Measurements from ENCODE around the gene MLIP.

MLIP gene

DNA sequence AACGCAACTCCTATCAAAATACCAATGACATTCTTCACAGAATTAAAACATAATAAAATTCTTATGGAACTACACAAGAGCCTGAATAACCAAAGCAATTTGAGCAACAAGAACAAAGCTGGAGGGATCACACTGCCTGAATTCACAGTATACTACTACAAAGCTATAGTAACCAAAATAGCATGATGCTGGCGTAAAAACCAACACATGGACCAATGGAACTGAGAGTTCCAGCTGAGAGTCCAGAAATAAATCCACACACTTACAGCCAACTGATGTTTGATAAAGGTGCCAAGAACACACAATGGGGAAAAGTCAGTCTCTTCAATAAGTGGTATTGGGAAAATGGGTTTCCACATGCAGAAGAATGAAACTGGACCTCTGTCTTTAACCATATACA lies 6.9 kb downstream of the MLIP start:
- TF ChIP-seq GABPA (IDR thresholded peaks at IDR 0.05; ENCODE audit: low read depth) (no peak), SPI1 (IDR thresholded peaks at IDR 0.05; ENCODE audit: borderline replicate concordance, low read depth) (no peak), POLR2AphosphoS5 (IDR thresholded peaks at IDR 0.05; ENCODE audit: low read depth) (no peak)
- TF ChIP-seq, protein P1, sequence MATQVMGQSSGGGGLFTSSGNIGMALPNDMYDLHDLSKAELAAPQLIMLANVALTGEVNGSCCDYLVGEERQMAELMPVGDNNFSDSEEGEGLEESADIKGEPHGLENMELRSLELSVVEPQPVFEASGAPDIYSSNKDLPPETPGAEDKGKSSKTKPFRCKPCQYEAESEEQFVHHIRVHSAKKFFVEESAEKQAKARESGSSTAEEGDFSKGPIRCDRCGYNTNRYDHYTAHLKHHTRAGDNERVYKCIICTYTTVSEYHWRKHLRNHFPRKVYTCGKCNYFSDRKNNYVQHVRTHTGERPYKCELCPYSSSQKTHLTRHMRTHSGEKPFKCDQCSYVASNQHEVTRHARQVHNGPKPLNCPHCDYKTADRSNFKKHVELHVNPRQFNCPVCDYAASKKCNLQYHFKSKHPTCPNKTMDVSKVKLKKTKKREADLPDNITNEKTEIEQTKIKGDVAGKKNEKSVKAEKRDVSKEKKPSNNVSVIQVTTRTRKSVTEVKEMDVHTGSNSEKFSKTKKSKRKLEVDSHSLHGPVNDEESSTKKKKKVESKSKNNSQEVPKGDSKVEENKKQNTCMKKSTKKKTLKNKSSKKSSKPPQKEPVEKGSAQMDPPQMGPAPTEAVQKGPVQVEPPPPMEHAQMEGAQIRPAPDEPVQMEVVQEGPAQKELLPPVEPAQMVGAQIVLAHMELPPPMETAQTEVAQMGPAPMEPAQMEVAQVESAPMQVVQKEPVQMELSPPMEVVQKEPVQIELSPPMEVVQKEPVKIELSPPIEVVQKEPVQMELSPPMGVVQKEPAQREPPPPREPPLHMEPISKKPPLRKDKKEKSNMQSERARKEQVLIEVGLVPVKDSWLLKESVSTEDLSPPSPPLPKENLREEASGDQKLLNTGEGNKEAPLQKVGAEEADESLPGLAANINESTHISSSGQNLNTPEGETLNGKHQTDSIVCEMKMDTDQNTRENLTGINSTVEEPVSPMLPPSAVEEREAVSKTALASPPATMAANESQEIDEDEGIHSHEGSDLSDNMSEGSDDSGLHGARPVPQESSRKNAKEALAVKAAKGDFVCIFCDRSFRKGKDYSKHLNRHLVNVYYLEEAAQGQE (IDR thresholded peaks at IDR 0.05; ENCODE audit: insufficient replicate concordance, low read depth) = no peak
- TF ChIP-seq, protein P2, sequence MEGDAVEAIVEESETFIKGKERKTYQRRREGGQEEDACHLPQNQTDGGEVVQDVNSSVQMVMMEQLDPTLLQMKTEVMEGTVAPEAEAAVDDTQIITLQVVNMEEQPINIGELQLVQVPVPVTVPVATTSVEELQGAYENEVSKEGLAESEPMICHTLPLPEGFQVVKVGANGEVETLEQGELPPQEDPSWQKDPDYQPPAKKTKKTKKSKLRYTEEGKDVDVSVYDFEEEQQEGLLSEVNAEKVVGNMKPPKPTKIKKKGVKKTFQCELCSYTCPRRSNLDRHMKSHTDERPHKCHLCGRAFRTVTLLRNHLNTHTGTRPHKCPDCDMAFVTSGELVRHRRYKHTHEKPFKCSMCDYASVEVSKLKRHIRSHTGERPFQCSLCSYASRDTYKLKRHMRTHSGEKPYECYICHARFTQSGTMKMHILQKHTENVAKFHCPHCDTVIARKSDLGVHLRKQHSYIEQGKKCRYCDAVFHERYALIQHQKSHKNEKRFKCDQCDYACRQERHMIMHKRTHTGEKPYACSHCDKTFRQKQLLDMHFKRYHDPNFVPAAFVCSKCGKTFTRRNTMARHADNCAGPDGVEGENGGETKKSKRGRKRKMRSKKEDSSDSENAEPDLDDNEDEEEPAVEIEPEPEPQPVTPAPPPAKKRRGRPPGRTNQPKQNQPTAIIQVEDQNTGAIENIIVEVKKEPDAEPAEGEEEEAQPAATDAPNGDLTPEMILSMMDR (IDR thresholded peaks at IDR 0.05; ENCODE audit: insufficient read depth, low read length) = no peak
- no peak for DNase-seq (ENCODE audit: low read depth in 1 of 2, low spot score in 1 of 2)
- H3K4me3 ChIP-seq (replicated peaks; ENCODE audit: insufficient read depth, low read length) = no peak overlapping the region
- H3K27ac ChIP-seq (replicated peaks) = no peak overlapping the region
- H3K27me3 ChIP-seq (ENCODE audit: insufficient read depth, poor library complexity, severe bottlenecking) = no peaks in the 10 kb centered on the region

DNA sequence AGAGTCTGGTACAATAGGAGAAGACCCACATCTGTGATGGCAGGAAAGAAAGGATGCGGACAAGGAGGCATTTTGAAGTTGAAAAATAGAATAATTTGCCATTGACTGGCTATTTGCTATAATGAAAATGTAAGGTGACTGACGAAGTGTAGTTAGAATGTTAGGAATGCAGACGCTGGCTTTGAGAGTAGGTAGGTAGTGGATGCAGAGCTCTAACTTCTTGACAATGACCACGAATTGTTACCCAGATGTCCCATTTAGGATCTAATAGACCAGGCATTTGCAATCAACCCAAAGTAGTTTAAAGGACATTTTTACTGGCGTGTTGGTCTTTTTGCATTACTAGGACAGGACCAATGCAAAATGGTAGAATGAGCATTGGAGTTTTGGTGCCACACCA lies 14.2 kb downstream of the MLIP start:
- TF ChIP-seq GABPA (IDR thresholded peaks at IDR 0.05; ENCODE audit: low read depth) (no peak), POLR2AphosphoS5 (IDR thresholded peaks at IDR 0.05; ENCODE audit: low read depth) (no peak), SPI1 (IDR thresholded peaks at IDR 0.05; ENCODE audit: borderline replicate concordance, low read depth) (no peak)
- TF ChIP-seq, protein P2 (IDR thresholded peaks at IDR 0.05; ENCODE audit: insufficient read depth, low read length) = no peak
- TF ChIP-seq, protein P1 (IDR thresholded peaks at IDR 0.05; ENCODE audit: insufficient replicate concordance, low read depth) = no peak
- H3K27ac ChIP-seq (replicated peaks) = no peak overlapping the region
- no peak overlapping the region for H3K4me3 ChIP-seq (replicated peaks; ENCODE audit: insufficient read depth, low read length)
- DNase-seq (ENCODE audit: low read depth in 1 of 2, low spot score in 1 of 2) = no peak
- H3K27me3 ChIP-seq (ENCODE audit: insufficient read depth, poor library complexity, severe bottlenecking) = no peaks in the 10 kb centered on the region

DNA sequence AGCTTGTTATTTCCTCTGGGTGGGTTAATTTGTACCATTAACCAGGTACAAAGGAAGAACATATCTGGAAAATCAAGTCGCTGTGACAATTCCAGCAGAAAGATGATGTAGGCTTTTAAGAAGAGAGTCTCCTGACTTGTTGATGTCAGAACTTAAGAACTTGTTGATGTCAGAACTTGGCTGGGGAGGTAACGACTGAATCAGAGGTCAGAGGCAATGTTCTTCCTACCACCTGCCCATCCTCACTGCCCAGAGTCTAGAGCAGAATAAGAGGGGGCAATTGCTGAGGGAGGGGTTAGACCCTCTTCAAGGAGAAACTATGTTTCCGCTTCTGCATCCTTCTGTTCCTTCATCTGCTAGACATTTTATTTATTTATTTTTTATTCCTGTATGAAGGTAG lies 18.9 kb downstream of the MLIP start:
- H3K27me3 ChIP-seq (ENCODE audit: insufficient read depth, poor library complexity, severe bottlenecking) = no peaks in the 10 kb centered on the region
- TF ChIP-seq, protein P1 (IDR thresholded peaks at IDR 0.05; ENCODE audit: insufficient replicate concordance, low read depth) = no peak
- TF ChIP-seq, protein P2 (IDR thresholded peaks at IDR 0.05; ENCODE audit: insufficient read depth, low read length) = no peak
- no peak for DNase-seq (ENCODE audit: low read depth in 1 of 2, low spot score in 1 of 2)
- H3K27ac ChIP-seq (replicated peaks) = no peak overlapping the region
- no peak overlapping the region for H3K4me3 ChIP-seq (replicated peaks; ENCODE audit: insufficient read depth, low read length)
